HG03521 (cell line): ENCODE results near the gene ADAMTS3.

ENCODE experiments used
- ATAC-seq: cut with Tn5 transposase; IDR thresholded peaks from one replicate; pipeline ENCODE4 v1.9.1; 2021; ENCODE audit warnings: mild to moderate bottlenecking, moderate library complexity; ENCODE audit not compliant: unreplicated experiment

The ADAMTS3 gene

GRCh38 chr4:72424006-72424405 is 145.0 kb downstream of the ADAMTS3 start:
- no peak for ATAC-seq

GRCh38 chr4:72422416-72422815 is 146.6 kb downstream of the ADAMTS3 start:
- ATAC-seq = no peak

- ATAC-seq = no peak
Observed at GRCh38 chr4:72418458-72418857, 150.6 kb downstream of the ADAMTS3 start.

- no peak for ATAC-seq
Observed at GRCh38 chr4:72410158-72410557, 158.9 kb downstream of the ADAMTS3 start.

- no peak for ATAC-seq
Observed at GRCh38 chr4:72408568-72408967, 160.5 kb downstream of the ADAMTS3 start.

GRCh38 chr4:72405417-72405816 is 163.6 kb downstream of the ADAMTS3 start:
- ATAC-seq = no peak

- ATAC-seq = no peak
Observed at GRCh38 chr4:72397314-72397713, 171.7 kb downstream of the ADAMTS3 start.

GRCh38 chr4:72394012-72394663 is 174.9 kb downstream of the ADAMTS3 start:
- no peak for ATAC-seq

- ATAC-seq = no peak
Observed at GRCh38 chr4:72391281-72391680, 177.7 kb downstream of the ADAMTS3 start.

GRCh38 chr4:72390409-72390808 is 178.6 kb downstream of the ADAMTS3 start:
- no peak for ATAC-seq

GRCh38 chr4:72388521-72388920 is 180.5 kb downstream of the ADAMTS3 start:
- ATAC-seq = no peak

- no peak for ATAC-seq
Observed at GRCh38 chr4:72387959-72388358, 181.1 kb downstream of the ADAMTS3 start.

- no peak for ATAC-seq
Observed at GRCh38 chr4:72383439-72383838, 185.6 kb downstream of the ADAMTS3 start.

GRCh38 chr4:72378901-72379300 is 190.1 kb downstream of the ADAMTS3 start:
- no peak for ATAC-seq

- ATAC-seq = no peak
Observed at GRCh38 chr4:72377491-72378194, 191.4 kb downstream of the ADAMTS3 start.

GRCh38 chr4:72376901-72377300 is 192.1 kb downstream of the ADAMTS3 start:
- ATAC-seq = no peak

- no peak for ATAC-seq
Observed at GRCh38 chr4:72375073-72375736, 193.8 kb downstream of the ADAMTS3 start.

- ATAC-seq = no peak
Observed at GRCh38 chr4:72374159-72374558, 194.9 kb downstream of the ADAMTS3 start.

- ATAC-seq = no peak
Observed at GRCh38 chr4:72366601-72367000, 202.4 kb downstream of the ADAMTS3 start.

- no peak for ATAC-seq
Observed at GRCh38 chr4:72365981-72366380, 203.0 kb downstream of the ADAMTS3 start.

GRCh38 chr4:72365016-72365415 is 204.0 kb downstream of the ADAMTS3 start:
- no peak for ATAC-seq

- ATAC-seq = no peak
Observed at GRCh38 chr4:72360075-72360474, 208.9 kb downstream of the ADAMTS3 start.
